Measurements from ENCODE around the gene PKP2. TPM values are rescaled to one million over a fixed set of nuclear protein-coding genes. Genes with fewer than 3 reads are reported as not detected.

PKP2 gene
- total RNA-seq, 1 donor from 2014 or later, result not detected

DNA sequence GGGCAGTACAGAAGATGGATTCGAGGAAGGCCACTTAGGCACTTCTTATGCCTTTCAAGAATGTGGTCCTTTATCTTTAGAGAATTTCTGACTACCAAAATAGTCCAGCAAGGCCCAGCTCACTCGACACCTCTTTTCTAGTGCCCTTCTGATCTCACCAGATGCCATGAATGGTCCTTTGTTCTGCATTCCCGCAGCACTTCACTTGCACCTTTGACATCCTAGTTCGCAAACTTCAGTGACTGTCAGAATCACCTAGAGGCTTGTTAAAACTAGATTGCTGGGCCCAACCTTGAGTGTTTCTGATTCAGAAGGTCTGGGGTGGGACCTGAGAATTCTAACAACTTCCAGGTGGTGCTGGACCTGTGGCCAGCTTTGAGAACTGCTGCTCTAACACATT, 56.7 kb downstream of the PKP2 start:
- DNase-seq, result no peak
- ATAC-seq (ENCODE audit: low read depth), result no peak
- Mint-ChIP-seq H3K27ac (no peak overlapping the region), H3K36me3 (ENCODE audit: low read depth) (no peaks in the 10 kb centered on the region), H3K4me3 (no peak overlapping the region), H3K9me3 (peaks cover 5% of the 10 kb centered on the region), H3K4me1 (no peaks in the 10 kb centered on the region), H3K27me3 (peaks cover 3% of the 10 kb centered on the region)
- ChIA-PET POLR2A (no interaction called here), CTCF (no interaction called here)
- intact Hi-C loops (cut with micrococcal nuclease), result no loop called here
- TF ChIP-seq, protein P1, sequence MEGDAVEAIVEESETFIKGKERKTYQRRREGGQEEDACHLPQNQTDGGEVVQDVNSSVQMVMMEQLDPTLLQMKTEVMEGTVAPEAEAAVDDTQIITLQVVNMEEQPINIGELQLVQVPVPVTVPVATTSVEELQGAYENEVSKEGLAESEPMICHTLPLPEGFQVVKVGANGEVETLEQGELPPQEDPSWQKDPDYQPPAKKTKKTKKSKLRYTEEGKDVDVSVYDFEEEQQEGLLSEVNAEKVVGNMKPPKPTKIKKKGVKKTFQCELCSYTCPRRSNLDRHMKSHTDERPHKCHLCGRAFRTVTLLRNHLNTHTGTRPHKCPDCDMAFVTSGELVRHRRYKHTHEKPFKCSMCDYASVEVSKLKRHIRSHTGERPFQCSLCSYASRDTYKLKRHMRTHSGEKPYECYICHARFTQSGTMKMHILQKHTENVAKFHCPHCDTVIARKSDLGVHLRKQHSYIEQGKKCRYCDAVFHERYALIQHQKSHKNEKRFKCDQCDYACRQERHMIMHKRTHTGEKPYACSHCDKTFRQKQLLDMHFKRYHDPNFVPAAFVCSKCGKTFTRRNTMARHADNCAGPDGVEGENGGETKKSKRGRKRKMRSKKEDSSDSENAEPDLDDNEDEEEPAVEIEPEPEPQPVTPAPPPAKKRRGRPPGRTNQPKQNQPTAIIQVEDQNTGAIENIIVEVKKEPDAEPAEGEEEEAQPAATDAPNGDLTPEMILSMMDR (IDR thresholded peaks at IDR 0.05), result no peak

DNA sequence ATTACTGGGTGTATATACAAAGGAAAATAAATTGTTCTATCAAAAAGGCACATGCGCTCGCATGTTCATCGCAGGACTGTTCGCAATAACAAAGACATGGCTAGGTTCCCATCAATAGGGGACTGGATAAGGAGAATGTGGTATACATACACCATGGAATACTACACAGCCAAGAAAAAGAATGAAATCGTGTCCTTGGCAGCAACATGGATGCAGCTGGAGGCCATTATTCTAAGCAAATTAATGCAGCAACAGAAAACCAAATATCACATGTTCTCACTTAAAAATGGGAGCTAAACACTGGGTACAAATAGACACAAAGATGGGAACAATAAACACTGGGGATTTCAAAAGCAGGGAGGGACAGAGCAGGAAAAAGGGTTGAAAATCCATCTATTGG, 58.6 kb downstream of the PKP2 start:
- intact Hi-C loops (cut with micrococcal nuclease), result no loop called here
- Mint-ChIP-seq H3K9me3 (peaks cover 5% of the 10 kb centered on the region), H3K4me1 (no peaks in the 10 kb centered on the region), H3K27ac (no peak overlapping the region), H3K36me3 (ENCODE audit: low read depth) (no peaks in the 10 kb centered on the region), H3K27me3 (peaks cover 3% of the 10 kb centered on the region), H3K4me3 (no peak overlapping the region)
- ChIA-PET POLR2A (no interaction called here), CTCF (no interaction called here)
- DNase-seq, result no peak
- no peak for ATAC-seq (ENCODE audit: low read depth)
- TF ChIP-seq, protein P1 (IDR thresholded peaks at IDR 0.05), result no peak

DNA sequence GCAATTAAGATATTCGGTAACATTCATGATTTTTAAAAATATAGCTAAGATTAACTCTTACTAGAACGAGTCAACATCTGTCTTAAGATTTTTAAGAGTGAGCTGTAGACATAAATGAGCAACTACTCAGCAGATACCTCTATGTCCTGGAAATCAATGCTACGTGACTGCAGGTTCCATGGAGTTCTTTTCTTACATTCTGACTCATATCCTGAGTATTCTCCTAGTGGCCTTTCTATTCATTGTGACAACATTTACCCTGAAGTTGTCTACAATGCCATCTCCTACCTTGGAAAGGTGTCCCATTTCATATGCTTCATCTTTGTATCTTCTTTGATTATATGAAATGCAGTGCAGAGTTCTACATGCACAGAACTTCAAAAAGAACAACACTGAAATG, 59.9 kb downstream of the PKP2 start:
- no peaks in the 10 kb centered on the region for H3K27me3 Mint-ChIP-seq
- TF ChIP-seq, protein P1 (IDR thresholded peaks at IDR 0.05), result no peak
- no peak overlapping the region for H3K27ac Mint-ChIP-seq
- POLR2A ChIA-PET, result no interaction called here
- no peaks in the 10 kb centered on the region for H3K4me1 Mint-ChIP-seq
- H3K36me3 Mint-ChIP-seq (ENCODE audit: low read depth), result no peaks in the 10 kb centered on the region
- no peak overlapping the region for H3K4me3 Mint-ChIP-seq
- ATAC-seq (ENCODE audit: low read depth) (no peak), DNase-seq (no peak)
- H3K9me3 Mint-ChIP-seq, result peaks cover 5% of the 10 kb centered on the region
- intact Hi-C loops (cut with micrococcal nuclease), result no loop called here
- CTCF ChIA-PET, result no interaction called here

DNA sequence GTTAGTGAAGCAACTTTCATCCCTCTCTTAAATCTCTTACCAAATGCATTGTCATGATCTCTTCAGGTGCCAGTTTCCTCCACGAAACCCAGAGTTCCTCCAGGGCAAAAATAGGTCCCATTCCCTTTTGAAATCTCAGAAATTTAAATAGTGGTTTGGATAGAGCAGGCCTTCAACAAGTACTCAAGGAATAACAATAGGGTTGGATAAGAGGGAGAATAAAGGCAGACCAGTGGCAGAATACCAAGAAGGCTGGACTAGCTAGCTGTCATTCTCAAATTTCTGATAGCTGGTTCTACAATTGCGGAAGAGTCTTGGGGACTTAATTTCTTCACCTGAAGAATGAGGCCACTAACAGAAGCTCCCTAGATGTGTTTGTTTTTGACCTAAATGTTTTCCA, 62.5 kb downstream of the PKP2 start:
- POLR2A ChIA-PET, result no interaction called here

DNA sequence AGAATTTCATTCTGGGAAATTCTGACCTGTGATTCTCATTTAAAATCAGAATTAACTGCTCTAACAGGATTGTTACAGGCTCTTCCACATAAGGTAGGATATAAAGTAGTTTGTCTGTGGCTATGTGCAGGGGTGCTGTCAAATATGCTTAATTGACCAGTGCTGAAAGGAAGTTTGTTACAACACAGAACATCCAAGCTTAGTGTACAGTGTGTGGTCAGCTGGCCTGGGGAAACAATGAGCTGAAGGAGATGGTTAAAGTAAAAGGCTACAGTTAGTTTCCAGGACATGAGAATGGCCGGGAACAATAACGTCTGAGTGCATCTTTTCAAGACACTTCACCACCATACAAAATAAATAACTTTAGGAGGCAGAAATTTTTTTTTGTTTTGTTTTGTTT, 68.0 kb downstream of the PKP2 start:
- POLR2A ChIA-PET, result no interaction called here
- Mint-ChIP-seq H3K27ac (no peak overlapping the region), H3K27me3 (peaks cover 5% of the 10 kb centered on the region), H3K36me3 (ENCODE audit: low read depth) (no peaks in the 10 kb centered on the region), H3K4me3 (no peak overlapping the region), H3K9me3 (no peaks in the 10 kb centered on the region), H3K4me1 (no peaks in the 10 kb centered on the region)
- ATAC-seq (ENCODE audit: low read depth) (no peak), DNase-seq (no peak)
- intact Hi-C loops (cut with micrococcal nuclease), result no loop called here
- TF ChIP-seq, protein P1 (IDR thresholded peaks at IDR 0.05), result no peak
- CTCF ChIA-PET, result no interaction called here

More for the DNA sequence above, 62.5 kb downstream of the PKP2 start:
- ATAC-seq (ENCODE audit: low read depth) (no peak), DNase-seq (no peak)
- TF ChIP-seq, protein P1 (IDR thresholded peaks at IDR 0.05), result no peak
- no peaks in the 10 kb centered on the region for H3K4me1 Mint-ChIP-seq
- no peak overlapping the region for H3K4me3 Mint-ChIP-seq
- no peaks in the 10 kb centered on the region for H3K36me3 Mint-ChIP-seq (ENCODE audit: low read depth)
- no peaks in the 10 kb centered on the region for H3K27me3 Mint-ChIP-seq
- intact Hi-C loops (cut with micrococcal nuclease), result no loop called here
- H3K27ac Mint-ChIP-seq, result no peak overlapping the region
- peaks cover 5% of the 10 kb centered on the region for H3K9me3 Mint-ChIP-seq
- CTCF ChIA-PET, result no interaction called here
